Body of pancreas (tissue), 4 donors: Measurements from ENCODE around the gene FLOT2. TPM values are rescaled to one million over a fixed set of nuclear protein-coding genes. Genes with fewer than 3 reads are reported as not detected.
"Not testable (repeated sequence)": the region's sequence is repeated elsewhere in the genome, so short reads cannot be mapped to it uniquely, and the experiment has no call there.

ENCODE experiments used
- ATAC-seq: fragments of 150-250 bp; one replicate; pipeline ENCODE4 v1.9.1; 2016
- DNase-seq, 4 donors: peaks; one replicate each; pipeline ENCODE4 v3.0.0-alpha.2; 2019
- H3K27ac ChIP-seq, 4 donors: fragments of 200-600 bp; sonication (generic); 1 replicate in 3 of 4; 2 replicates in 1 of 4; pipeline versions ENCODE4 v1.5.1 to v1.6.1; 2016 to 2019; ENCODE audit warnings: mild to moderate bottlenecking in 1 of 4, mixed read lengths in 1 of 4, moderate library complexity in 1 of 4
- H3K27me3 ChIP-seq, 2 donors: fragments of 200-600 bp; sonication (generic); one replicate each; pipeline ENCODE4 v1.6.0; 2016; ENCODE audit warnings: mild to moderate bottlenecking in 1 of 2
- H3K36me3 ChIP-seq, 2 donors: fragments of 200-600 bp; sonication (generic); replicated peaks in 1 of 2; 2 replicates each; pipeline ENCODE4 v1.5.1; 2016; ENCODE audit warnings: low read depth in 2 of 2; ENCODE audit not compliant: insufficient read depth in 1 of 2
- H3K4me1 ChIP-seq: fragments of 200-600 bp; sonication (generic); one replicate; pipeline ENCODE4 v1.6.0; 2016
- H3K4me3 ChIP-seq, 2 donors: fragments of 200-600 bp; sonication (generic); 1 replicate in 1 of 2; 2 replicates in 1 of 2; pipeline ENCODE4 v1.5.1; 2016 to 2019
- H3K9me3 ChIP-seq, 3 donors: fragments of 200-600 bp; sonication (generic); 1 replicate in 2 of 3; 2 replicates in 1 of 3; pipeline ENCODE4 v1.5.1; 2016
- CTCF ChIP-seq, 7 experiments: fragments of 450-650 bp in 4 of 7; fragments of 200-600 bp in 3 of 7; sonication (generic) in 3 of 7; IDR thresholded peaks; one replicate each; pipeline ENCODE4 v1.5.1; 2016 to 2019; ENCODE audit warnings: antibody characterized with exemption in 7 of 7
- POLR2A ChIP-seq, 3 donors: fragments of 450-650 bp; IDR thresholded peaks; one replicate each; pipeline ENCODE4 v1.6.1; 2016; ENCODE audit warnings: antibody characterized with exemption in 3 of 3, mild to moderate bottlenecking in 2 of 3
- WGBS, 2 donors: methylation state at CpG; one replicate each; pipeline ENCODE4 v1.1.5; 2017; 5-methylcytosine and 5-hydroxymethylcytosine counted together
- intact Hi-C: fragments of 100-400 bp; cut with DNase I; formaldehyde crosslinking; loops from one replicate; pipeline ENCODE4 v1.15.1; 2023
- total RNA-seq, 2 donors: library from RNA; depleted of rRNA; stranded (reverse); fragments of >200 nt; gene quantifications; one replicate each; pipeline ENCODE4 v1.1.0, GENCODE V29; 2016

FLOT2 gene
- total RNA-seq, 2 donors from 2014 or later, result 26.0 to 32.4 TPM

- 76 to 80% methylated on average over 3 of the region's 3 CpGs for WGBS, 2 donors
- peaks cover 10% of the 10 kb centered on the region for H3K4me1 ChIP-seq
- TF ChIP-seq CTCF (IDR thresholded peaks at IDR 0.05), result no peak
- no peak for TF ChIP-seq POLR2A (IDR thresholded peaks at IDR 0.05)
- ATAC-seq, result no peak
- DNase-seq, result no peak
- H3K27ac ChIP-seq, result peak overlapping the region in 1 of 4 donors; percentile 11
- no peaks in the 10 kb centered on the region for H3K9me3 ChIP-seq
- intact Hi-C loops, result loop anchor here (5.0 kb wide), 1 partner anchor 141 kb away; no protein-coding TSS in a partner anchor
- peaks cover 5 to 34% of the 10 kb centered on the region in 2 donors for H3K36me3 ChIP-seq
- H3K27me3 ChIP-seq, result no peaks in the 10 kb centered on the region
- H3K4me3 ChIP-seq, result no peak overlapping the region
These were observed 10.4 kb upstream of the FLOT2 start for GRCh38 chr17:28907709-28908475.

GRCh38 chr17:28906706-28907438 lies 9.3 kb upstream of the FLOT2 start:
- Histone ChIP-seq H3K9me3 (no peaks in the 10 kb centered on the region), H3K4me1 (peaks cover 15% of the 10 kb centered on the region), H3K36me3 (peaks cover 5 to 29% of the 10 kb centered on the region in 2 donors), H3K4me3 (no peak overlapping the region), H3K27ac (no peak overlapping the region), H3K27me3 (no peaks in the 10 kb centered on the region)
- intact Hi-C loops, result loop anchor here (5.0 kb wide), 1 partner anchor 140 kb away; no protein-coding TSS in a partner anchor
- ATAC-seq (no peak), DNase-seq (no peak)
- TF ChIP-seq CTCF (IDR thresholded peaks at IDR 0.05) (no peak), POLR2A (IDR thresholded peaks at IDR 0.05) (no peak)
- WGBS, 2 donors, result 81 to 90% methylated on average over 6 to 7 of the region's 7 CpGs

- 65 to 73% methylated on average over 8 to 9 of the region's 9 CpGs for WGBS, 2 donors
- TF ChIP-seq POLR2A (IDR thresholded peaks at IDR 0.05), result no peak
- no peak overlapping the region for H3K4me3 ChIP-seq
- peaks cover 5 to 27% of the 10 kb centered on the region in 2 donors for H3K36me3 ChIP-seq
- no peak overlapping the region for H3K27ac ChIP-seq
- no peaks in the 10 kb centered on the region for H3K9me3 ChIP-seq
- peaks cover 21% of the 10 kb centered on the region for H3K4me1 ChIP-seq
- DNase-seq, result no peak
- ATAC-seq, result no peak
- no peaks in the 10 kb centered on the region for H3K27me3 ChIP-seq
- intact Hi-C loops, result loop anchor here (5.0 kb wide), 1 partner anchor 139 kb away; no protein-coding TSS in a partner anchor
These were observed 8.7 kb upstream of the FLOT2 start for GRCh38 chr17:28906276-28906675.

GRCh38 chr17:28904800-28905199 lies 7.3 kb upstream of the FLOT2 start:
- peaks cover 1 to 20% of the 10 kb centered on the region in 2 donors for H3K36me3 ChIP-seq
- no peaks in the 10 kb centered on the region for H3K27me3 ChIP-seq
- 42 to 44% methylated on average over 4 of the region's 4 CpGs for WGBS, 2 donors
- intact Hi-C loops, result loop anchor here (5.0 kb wide), 1 partner anchor 137 kb away; no protein-coding TSS in a partner anchor
- DNase-seq (no peak), ATAC-seq (no peak)
- no peak overlapping the region for H3K27ac ChIP-seq
- H3K4me3 ChIP-seq, result no peak overlapping the region
- TF ChIP-seq POLR2A (IDR thresholded peaks at IDR 0.05), result no peak
- H3K4me1 ChIP-seq, result peaks cover 24% of the 10 kb centered on the region
- no peaks in the 10 kb centered on the region for H3K9me3 ChIP-seq

- H3K27ac ChIP-seq, result peak overlapping the region in 3 of 4 donors; percentile 6 to 84 (median 24)
- ATAC-seq, DNase-seq, H3K4me3 ChIP-seq, intact Hi-C loops, H3K27me3 ChIP-seq, H3K9me3 ChIP-seq: not testable (repeated sequence)
- H3K36me3 ChIP-seq, result peaks cover 0 to 12% of the 10 kb centered on the region in 2 donors
- WGBS, 2 donors, result 58 to 65% methylated on average over 5 of the region's 5 CpGs
- H3K4me1 ChIP-seq, result peaks cover 26% of the 10 kb centered on the region
These were observed 6.0 kb upstream of the FLOT2 start for GRCh38 chr17:28903546-28903841.
